Subcutaneous adipose tissue (tissue), 4 donors: ENCODE results near the gene TMEM263. TPM values are rescaled to one million over a fixed set of nuclear protein-coding genes. Genes with fewer than 3 reads are reported as not detected.

ENCODE experiments used
- CTCF ChIP-seq: fragments of 450-650 bp; IDR thresholded peaks from one replicate; pipeline ENCODE4 v1.5.1; 2016; ENCODE audit warnings: low read depth, mild to moderate bottlenecking, control low read depth, antibody characterized with exemption, moderate library complexity
- total RNA-seq, 4 donors: library from RNA; depleted of rRNA; stranded (reverse); fragments of >200 nt; gene quantifications; one replicate each; pipeline ENCODE4 v1.1.0, GENCODE V29; 2016

TMEM263 gene
- total RNA-seq, 4 donors from 2014 or later: 22.2 to 59.8 (median 26.0) TPM

GRCh38 chr12:106953352-106954250 is 2.1 kb upstream of the TMEM263 start:
- TF ChIP-seq CTCF: no peak

- TF ChIP-seq CTCF: no peak
These were observed 988 bp upstream of the TMEM263 start for GRCh38 chr12:106954462-106955376.

GRCh38 chr12:106956048-106956578 is 406 bp downstream of the TMEM263 start:
- no peak for TF ChIP-seq CTCF

GRCh38 chr12:106957583-106957982 is 1.9 kb downstream of the TMEM263 start:
- TF ChIP-seq CTCF: no peak

GRCh38 chr12:106960443-106960842 is 4.7 kb downstream of the TMEM263 start:
- TF ChIP-seq CTCF: no peak

- TF ChIP-seq CTCF: no peak
These were observed 6.6 kb downstream of the TMEM263 start for GRCh38 chr12:106962286-106962685.

- TF ChIP-seq CTCF: no peak
These were observed 8.8 kb downstream of the TMEM263 start for GRCh38 chr12:106964526-106964925.
